Type B pancreatic cell (in vitro differentiated cells): Measurements from ENCODE around the gene CTAG2. TPM values are rescaled to one million over a fixed set of nuclear protein-coding genes. Genes with fewer than 3 reads are reported as not detected.
"Not testable (repeated sequence)": the region's sequence is repeated elsewhere in the genome, so short reads cannot be mapped to it uniquely, and the experiment has no call there.

ENCODE experiments used
- DNase-seq: peaks from one replicate; pipeline ENCODE4 v3.0.0; 2021; ENCODE audit warnings: mixed read lengths; ENCODE audit not compliant: unreplicated experiment; ENCODE audit errors: extremely low spot score
- H3K27ac Mint-ChIP-seq: 2 replicates; pipeline ENCODE4 v1.8.0; 2021; ENCODE audit warnings: mild to moderate bottlenecking, mixed read lengths
- H3K27me3 Mint-ChIP-seq: 2 replicates; pipeline ENCODE4 v1.8.0; 2021; ENCODE audit warnings: mixed read lengths
- H3K36me3 Mint-ChIP-seq: 2 replicates; pipeline ENCODE4 v1.8.0; 2021; ENCODE audit warnings: mixed read lengths
- H3K4me1 Mint-ChIP-seq: one replicate; pipeline ENCODE4 v1.8.0; 2021; ENCODE audit warnings: mixed read lengths; ENCODE audit not compliant: unreplicated experiment
- H3K4me3 Mint-ChIP-seq: 2 replicates; pipeline ENCODE4 v1.8.0; 2021; ENCODE audit warnings: mild to moderate bottlenecking, mixed read lengths
- H3K9me3 Mint-ChIP-seq: 2 replicates; pipeline ENCODE4 v1.8.0; 2021; ENCODE audit warnings: mixed read lengths
- CTCF ChIP-seq: fragments of 200-600 bp; sonication (generic); conservative IDR thresholded peaks from 2 replicates; pipeline ENCODE4 v1.5.0; 2021; ENCODE audit warnings: antibody characterized with exemption, mild to moderate bottlenecking
- total RNA-seq: library from RNA; stranded (reverse); gene quantifications from 2 replicates; pipeline ENCODE4 v1.2.1, GENCODE V29; 2021; ENCODE audit warnings: low replicate concordance

CTAG2 gene
- total RNA-seq, 1 donor from 2014 or later: not detected

- H3K4me3 Mint-ChIP-seq, H3K27ac Mint-ChIP-seq, DNase-seq, H3K27me3 Mint-ChIP-seq, H3K4me1 Mint-ChIP-seq, H3K9me3 Mint-ChIP-seq, H3K36me3 Mint-ChIP-seq: not testable (repeated sequence)
Observed at GRCh38 chrX:154620767-154621414, 32.5 kb downstream of the CTAG2 start.

GRCh38 chrX:154619182-154619581 is 34.2 kb downstream of the CTAG2 start, which contains the start of gene CTAG1B:
CTAG1B (minus strand) TSS chrX:154619282; CDS start chrX:154619218, 64 bp downstream.
- H3K36me3 Mint-ChIP-seq, H3K4me1 Mint-ChIP-seq, H3K27ac Mint-ChIP-seq, H3K4me3 Mint-ChIP-seq, H3K27me3 Mint-ChIP-seq, H3K9me3 Mint-ChIP-seq, DNase-seq: not testable (repeated sequence)

GRCh38 chrX:154613586-154613985 is 39.8 kb downstream of the CTAG2 start:
- H3K36me3 Mint-ChIP-seq, H3K4me3 Mint-ChIP-seq, H3K9me3 Mint-ChIP-seq, H3K4me1 Mint-ChIP-seq, DNase-seq, H3K27me3 Mint-ChIP-seq, H3K27ac Mint-ChIP-seq: not testable (repeated sequence)

GRCh38 chrX:154611146-154611545 is 42.2 kb downstream of the CTAG2 start:
- H3K36me3 Mint-ChIP-seq, H3K4me3 Mint-ChIP-seq, DNase-seq, H3K4me1 Mint-ChIP-seq, H3K27ac Mint-ChIP-seq, H3K9me3 Mint-ChIP-seq: not testable (repeated sequence)
- peaks cover 13% of the 10 kb centered on the region for H3K27me3 Mint-ChIP-seq

- H3K27me3 Mint-ChIP-seq: peaks cover 25% of the 10 kb centered on the region
- not testable (repeated sequence) for DNase-seq, H3K36me3 Mint-ChIP-seq, H3K27ac Mint-ChIP-seq, H3K9me3 Mint-ChIP-seq, H3K4me1 Mint-ChIP-seq, H3K4me3 Mint-ChIP-seq
Observed at GRCh38 chrX:154608823-154609222, 44.6 kb downstream of the CTAG2 start.

- DNase-seq, H3K4me3 Mint-ChIP-seq, H3K9me3 Mint-ChIP-seq, H3K27ac Mint-ChIP-seq, H3K36me3 Mint-ChIP-seq, H3K4me1 Mint-ChIP-seq: not testable (repeated sequence)
- peaks cover 26% of the 10 kb centered on the region for H3K27me3 Mint-ChIP-seq
Observed at GRCh38 chrX:154607976-154608375, 45.4 kb downstream of the CTAG2 start.

GRCh38 chrX:154607370-154607769 is 46.0 kb downstream of the CTAG2 start:
- H3K9me3 Mint-ChIP-seq: peaks cover 4% of the 10 kb centered on the region
- no peaks in the 10 kb centered on the region for H3K36me3 Mint-ChIP-seq
- H3K27ac Mint-ChIP-seq: no peak overlapping the region
- H3K4me1 Mint-ChIP-seq: no peaks in the 10 kb centered on the region
- no peak overlapping the region for H3K4me3 Mint-ChIP-seq
- peaks cover 26% of the 10 kb centered on the region for H3K27me3 Mint-ChIP-seq
- TF ChIP-seq CTCF: no peak
- no peak for DNase-seq

GRCh38 chrX:154605566-154605965 is 47.8 kb downstream of the CTAG2 start:
- no peaks in the 10 kb centered on the region for H3K4me1 Mint-ChIP-seq
- no peaks in the 10 kb centered on the region for H3K36me3 Mint-ChIP-seq
- peaks cover 31% of the 10 kb centered on the region for H3K27me3 Mint-ChIP-seq
- H3K4me3 Mint-ChIP-seq: no peak overlapping the region
- H3K9me3 Mint-ChIP-seq: peaks cover 8% of the 10 kb centered on the region
- H3K27ac Mint-ChIP-seq: no peak overlapping the region
- no peak for TF ChIP-seq CTCF
- no peak for DNase-seq
